HFFc6 (cell line): ENCODE data around the gene MX1. TPM values are rescaled to one million over a fixed set of nuclear protein-coding genes. Genes with fewer than 3 reads are reported as not detected.

Experiments used
- DNase-seq: peaks from one replicate; pipeline ENCODE4 v3.0.0-alpha.2; 2018
- H3K27ac Mint-ChIP-seq: 2 replicates; pipeline ENCODE4 v1.8.0; 2020; ENCODE audit warnings: mild to moderate bottlenecking, mixed read lengths
- H3K27me3 Mint-ChIP-seq: 2 replicates; pipeline ENCODE4 v1.8.0; 2021; ENCODE audit warnings: mild to moderate bottlenecking, moderate library complexity, mixed read lengths; ENCODE audit not compliant: insufficient read depth
- H3K36me3 Mint-ChIP-seq: 2 replicates; pipeline ENCODE4 v1.8.0; 2021; ENCODE audit warnings: low read depth, mixed read lengths
- H3K4me1 Mint-ChIP-seq: 2 replicates; pipeline ENCODE4 v1.8.0; 2020; ENCODE audit warnings: low read depth, mixed read lengths
- H3K4me3 Mint-ChIP-seq: 2 replicates; pipeline ENCODE4 v1.8.0; 2020; ENCODE audit warnings: mild to moderate bottlenecking, moderate library complexity, mixed read lengths
- H3K9me3 Mint-ChIP-seq: 2 replicates; pipeline ENCODE4 v1.8.0; 2020; ENCODE audit warnings: mild to moderate bottlenecking, mixed read lengths
- CTCF ChIP-seq: fragments of 200-600 bp; sonication (generic); IDR thresholded peaks from 2 replicates; pipeline ENCODE4 v1.5.0; 2021; ENCODE audit warnings: antibody characterized with exemption, mild to moderate bottlenecking
- total RNA-seq, 6 experiments: library from RNA; stranded (reverse); fragmentation: NEBNext Ultra II Directional; extraction: Animal tissue kit (Norgen Biotek cat#: 25700); gene quantifications; 2 replicates in 1 of 6; 3 replicates in 5 of 6; pipeline ENCODE4 v1.2.3, GENCODE V29; 2021

The MX1 gene
- total RNA-seq, 6 experiments from 2014 or later = 0.61 to 1.2 (median 0.85) TPM

- no peak for DNase-seq
- Mint-ChIP-seq H3K36me3 (no peaks in the 10 kb centered on the region), H3K9me3 (no peaks in the 10 kb centered on the region), H3K4me1 (no peaks in the 10 kb centered on the region), H3K4me3 (no peak overlapping the region), H3K27me3 (peaks cover 5% of the 10 kb centered on the region), H3K27ac (no peak overlapping the region)
- TF ChIP-seq CTCF = no peak
Measured at GRCh38 chr21:41478319-41479177, 52.5 kb downstream of the MX1 start.

DNA sequence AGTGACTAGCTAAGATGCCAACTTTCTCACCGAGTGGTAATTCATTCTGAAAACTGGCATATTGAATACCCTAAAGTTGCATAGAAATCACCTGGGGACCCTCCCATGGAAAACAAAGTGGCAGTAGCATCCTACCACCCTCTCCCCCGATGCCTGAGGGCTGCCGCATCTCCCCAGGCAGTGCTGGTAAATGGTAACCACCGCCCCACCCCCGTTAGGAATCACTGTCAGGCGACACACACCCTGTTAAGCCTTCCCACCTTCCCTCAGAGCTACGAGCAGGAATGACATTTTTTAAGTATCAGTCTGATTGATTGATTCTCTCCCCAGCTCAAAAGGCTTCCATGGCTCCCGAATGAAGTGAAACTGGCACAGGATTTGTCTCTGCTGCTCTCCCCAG is 53.6 kb downstream of the MX1 start:
- no peak overlapping the region for H3K4me3 Mint-ChIP-seq
- no peaks in the 10 kb centered on the region for H3K4me1 Mint-ChIP-seq
- TF ChIP-seq CTCF = no peak
- DNase-seq = no peak
- H3K36me3 Mint-ChIP-seq = no peaks in the 10 kb centered on the region
- peaks cover 5% of the 10 kb centered on the region for H3K27me3 Mint-ChIP-seq
- H3K9me3 Mint-ChIP-seq = no peaks in the 10 kb centered on the region
- no peak overlapping the region for H3K27ac Mint-ChIP-seq

DNA sequence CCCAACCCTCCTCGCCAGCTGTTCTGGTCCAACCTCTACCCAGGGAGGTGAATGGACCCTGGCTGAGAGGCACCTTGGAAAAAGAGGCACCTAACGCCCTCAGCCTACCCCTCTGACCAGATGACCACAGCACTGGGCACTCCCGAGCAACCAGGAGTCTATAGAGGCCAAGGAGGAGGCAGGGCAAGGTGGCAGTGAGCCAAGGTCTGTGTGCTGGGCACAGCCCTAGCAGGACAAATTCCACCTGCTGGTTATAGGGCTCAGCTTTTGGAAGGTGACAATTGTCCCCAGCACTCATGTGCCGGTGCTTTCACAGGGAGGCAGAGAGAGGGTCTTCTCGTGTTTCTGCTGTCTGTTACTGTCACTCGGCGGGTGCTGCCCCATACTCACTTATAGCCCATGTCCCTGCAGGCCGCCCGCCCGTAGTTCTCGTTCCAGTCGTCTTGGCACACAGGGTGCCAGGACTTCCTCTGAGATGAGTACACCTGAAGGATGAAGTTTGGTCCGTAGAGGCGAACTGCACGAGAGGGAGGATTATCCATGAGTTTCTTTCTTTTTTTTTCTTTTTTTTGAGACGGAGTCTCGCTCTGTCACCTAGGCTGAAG is 54.1 kb downstream of the MX1 start:
- Mint-ChIP-seq H3K27me3 (peaks cover 6% of the 10 kb centered on the region), H3K9me3 (no peaks in the 10 kb centered on the region), H3K4me1 (no peaks in the 10 kb centered on the region), H3K4me3 (no peak overlapping the region), H3K27ac (no peak overlapping the region), H3K36me3 (no peaks in the 10 kb centered on the region)
- DNase-seq = no peak
- no peak for TF ChIP-seq CTCF

DNA sequence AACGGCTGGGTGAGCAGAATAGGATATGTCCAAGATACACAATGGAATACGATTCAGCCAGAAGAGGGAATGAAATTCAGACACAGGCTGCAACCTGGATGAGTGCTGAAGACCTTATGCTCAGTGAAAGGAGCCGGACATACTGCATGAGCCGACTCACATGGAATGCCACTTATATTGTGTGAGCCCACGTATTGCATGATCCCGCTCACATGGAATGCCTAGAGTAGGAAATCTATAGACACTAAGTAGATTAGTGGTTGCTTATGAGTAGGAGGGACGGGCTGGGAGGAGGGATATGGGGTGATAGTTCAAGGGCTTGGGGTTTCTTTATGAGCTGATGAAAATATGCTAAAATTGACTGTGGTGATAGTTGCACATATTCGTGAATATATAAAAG is 55.2 kb downstream of the MX1 start:
- Mint-ChIP-seq H3K36me3 (no peaks in the 10 kb centered on the region), H3K4me1 (no peaks in the 10 kb centered on the region), H3K27ac (no peak overlapping the region), H3K9me3 (no peaks in the 10 kb centered on the region), H3K27me3 (peaks cover 6% of the 10 kb centered on the region), H3K4me3 (no peak overlapping the region)
- no peak for DNase-seq
- TF ChIP-seq CTCF = no peak

- H3K27ac Mint-ChIP-seq = no peak overlapping the region
- no peak for DNase-seq
Measured at GRCh38 chr21:41482301-41482700, 56.3 kb downstream of the MX1 start.

More at GRCh38 chr21:41482301-41482700, 56.3 kb downstream of the MX1 start:
- H3K4me1 Mint-ChIP-seq = no peaks in the 10 kb centered on the region
- TF ChIP-seq CTCF = no peak
- H3K4me3 Mint-ChIP-seq = no peak overlapping the region
- H3K9me3 Mint-ChIP-seq = no peaks in the 10 kb centered on the region
- H3K27me3 Mint-ChIP-seq = peaks cover 5% of the 10 kb centered on the region
- H3K36me3 Mint-ChIP-seq = no peaks in the 10 kb centered on the region
